Activated T-cell treated with anti-CD3 and anti-CD28 coated beads, Interleukin-2, amount 50 U/mL, for 24 hours (primary cell): ENCODE measurements around the gene MLF1.

ENCODE experiments used
- DNase-seq: peaks from one replicate; pipeline ENCODE4 v3.0.0-alpha.2; 2020
- H3K27ac Mint-ChIP-seq: 2 replicates; pipeline ENCODE4 v1.8.0; 2020; ENCODE audit warnings: mild to moderate bottlenecking, mixed read lengths
- H3K27me3 Mint-ChIP-seq: 2 replicates; pipeline ENCODE4 v1.8.0; 2020; ENCODE audit warnings: mixed read lengths
- H3K36me3 Mint-ChIP-seq: 2 replicates; pipeline ENCODE4 v1.8.0; 2020; ENCODE audit warnings: low read depth, mixed read lengths
- H3K4me1 Mint-ChIP-seq: 2 replicates; pipeline ENCODE4 v1.8.0; 2020; ENCODE audit warnings: low read depth, mixed read lengths
- H3K4me3 Mint-ChIP-seq: 2 replicates; pipeline ENCODE4 v1.8.0; 2020; ENCODE audit warnings: mild to moderate bottlenecking, moderate library complexity, mixed read lengths
- H3K9me3 Mint-ChIP-seq: 2 replicates; pipeline ENCODE4 v1.8.0; 2020; ENCODE audit warnings: mixed read lengths

MLF1 gene

GRCh38 chr3:158563076-158563475 lies 7.9 kb upstream of the MLF1 start:
- Mint-ChIP-seq H3K27me3 (peaks cover 33% of the 10 kb centered on the region), H3K4me1 (peaks cover 1% of the 10 kb centered on the region), H3K4me3 (no peak overlapping the region), H3K27ac (no peak overlapping the region), H3K9me3 (peaks cover 4% of the 10 kb centered on the region), H3K36me3 (no peaks in the 10 kb centered on the region)
- DNase-seq = no peak

DNA sequence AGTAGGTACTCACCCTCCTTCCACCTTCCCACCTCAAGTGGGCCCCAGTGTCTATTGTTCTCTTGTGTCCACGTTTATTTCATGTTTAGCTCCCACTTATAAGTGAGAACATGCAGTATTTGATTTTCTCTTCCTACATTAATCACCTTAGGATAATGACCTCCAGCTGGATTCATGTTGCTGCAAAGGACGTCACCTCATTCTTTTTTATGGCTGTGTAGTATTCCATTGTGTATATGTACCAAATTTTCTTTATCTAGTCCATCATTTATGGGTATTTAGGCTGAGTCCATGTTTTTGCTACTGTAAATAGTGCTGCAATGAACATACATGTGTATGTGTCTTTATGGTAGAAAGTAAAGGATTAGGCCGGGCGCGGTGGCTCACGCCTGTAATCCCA lies 5.9 kb upstream of the MLF1 start:
- H3K4me1 Mint-ChIP-seq = no peaks in the 10 kb centered on the region
- H3K27me3 Mint-ChIP-seq = peaks cover 42% of the 10 kb centered on the region
- no peak overlapping the region for H3K4me3 Mint-ChIP-seq

DNA sequence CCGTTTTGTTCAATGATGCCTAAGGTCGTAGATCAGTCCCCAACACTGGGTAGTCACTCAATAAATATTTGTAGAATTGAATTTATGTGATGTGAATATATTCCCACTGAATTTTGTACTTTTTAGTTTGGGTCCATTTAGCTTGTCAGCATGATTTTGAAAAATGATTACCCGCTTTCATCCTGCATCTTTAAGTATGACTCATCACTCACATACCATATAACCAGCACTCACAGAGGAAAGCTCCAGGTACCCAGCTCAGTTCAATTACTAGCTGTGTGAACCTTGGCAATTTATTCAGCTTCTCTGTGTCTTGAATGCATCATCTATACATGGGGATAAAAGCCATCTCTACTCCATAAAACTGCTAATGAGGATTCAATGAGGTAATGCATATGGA lies 2.2 kb upstream of the MLF1 start:
- no peaks in the 10 kb centered on the region for H3K36me3 Mint-ChIP-seq
- H3K27me3 Mint-ChIP-seq = peaks cover 54% of the 10 kb centered on the region
- H3K4me3 Mint-ChIP-seq = no peak overlapping the region
- peaks cover 4% of the 10 kb centered on the region for H3K9me3 Mint-ChIP-seq
- DNase-seq = no peak
- peaks cover 12% of the 10 kb centered on the region for H3K4me1 Mint-ChIP-seq
- H3K27ac Mint-ChIP-seq = no peak overlapping the region

More for the DNA sequence above, 5.9 kb upstream of the MLF1 start:
- H3K9me3 Mint-ChIP-seq = peaks cover 4% of the 10 kb centered on the region
- DNase-seq = no peak
- no peak overlapping the region for H3K27ac Mint-ChIP-seq
- H3K36me3 Mint-ChIP-seq = no peaks in the 10 kb centered on the region

GRCh38 chr3:158569794-158570193 lies 1.2 kb upstream of the MLF1 start:
- peaks cover 12% of the 10 kb centered on the region for H3K4me1 Mint-ChIP-seq
- no peak for DNase-seq
- peaks cover 4% of the 10 kb centered on the region for H3K9me3 Mint-ChIP-seq
- no peak overlapping the region for H3K4me3 Mint-ChIP-seq
- no peaks in the 10 kb centered on the region for H3K36me3 Mint-ChIP-seq
- H3K27me3 Mint-ChIP-seq = peaks cover 54% of the 10 kb centered on the region
- no peak overlapping the region for H3K27ac Mint-ChIP-seq

DNA sequence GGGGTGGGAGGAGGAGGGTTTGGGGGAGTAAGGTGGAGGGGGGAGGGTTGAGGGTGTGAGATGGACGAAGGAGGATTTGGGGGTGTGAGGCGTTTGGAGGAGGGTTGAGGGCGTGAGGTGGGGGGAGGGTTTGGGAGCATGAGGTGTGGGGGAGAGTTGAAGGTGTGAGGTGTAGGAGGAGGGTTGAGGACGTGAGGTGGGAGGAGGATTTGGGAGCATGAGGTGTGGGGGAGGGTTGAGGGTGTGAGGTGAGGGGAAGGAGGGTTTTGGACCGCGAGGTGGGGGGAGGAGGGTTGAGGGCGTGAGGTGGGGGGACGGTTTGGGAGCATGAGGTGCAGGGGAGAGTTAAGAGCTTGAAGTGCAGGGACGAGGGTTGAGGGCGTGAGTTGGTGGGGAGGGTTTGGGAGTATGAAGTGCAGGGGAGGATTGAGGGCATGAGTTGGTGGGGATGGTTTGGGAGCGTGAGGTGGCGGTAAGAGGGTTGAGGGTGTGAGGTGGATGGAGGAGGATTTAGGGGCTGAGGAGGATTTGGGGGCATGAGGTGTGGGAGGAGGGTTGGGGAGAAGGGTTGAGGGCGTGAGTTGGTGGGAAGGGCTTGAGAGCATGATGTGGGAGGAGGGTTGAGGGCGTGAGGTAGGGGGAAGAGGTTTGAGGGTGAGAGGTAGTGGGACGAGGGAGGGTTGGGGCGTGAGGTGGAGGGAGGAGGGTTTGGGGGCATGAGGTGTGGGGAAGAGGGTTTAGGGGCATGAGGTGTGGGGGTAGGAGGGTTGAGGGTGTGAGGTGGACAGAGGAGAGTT lies 1.2 kb downstream of the MLF1 start:
- Mint-ChIP-seq H3K9me3 (no peaks in the 10 kb centered on the region), H3K27me3 (peaks cover 47% of the 10 kb centered on the region), H3K27ac (no peak overlapping the region), H3K4me3 (no peak overlapping the region), H3K36me3 (no peaks in the 10 kb centered on the region), H3K4me1 (peaks cover 12% of the 10 kb centered on the region)
- no peak for DNase-seq

DNA sequence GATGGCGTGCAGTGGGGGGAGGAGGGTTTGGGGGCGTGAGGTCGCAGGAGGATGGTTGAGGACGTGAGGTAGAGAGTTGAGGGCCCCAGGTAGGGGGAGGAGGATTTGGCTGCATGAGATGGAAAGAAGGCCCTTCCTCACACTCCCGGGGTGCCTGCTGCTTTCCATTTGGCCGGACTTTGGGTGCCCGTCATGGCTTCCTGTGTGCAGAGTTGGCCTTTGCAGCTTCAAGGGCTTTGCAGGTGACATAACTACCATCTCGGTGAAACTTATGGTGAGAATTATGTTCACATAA lies 1.7 kb downstream of the MLF1 start:
- H3K27ac Mint-ChIP-seq = no peak overlapping the region
- peaks cover 12% of the 10 kb centered on the region for H3K4me1 Mint-ChIP-seq
- H3K36me3 Mint-ChIP-seq = no peaks in the 10 kb centered on the region
- H3K27me3 Mint-ChIP-seq = peaks cover 42% of the 10 kb centered on the region
- no peak for DNase-seq
- H3K9me3 Mint-ChIP-seq = no peaks in the 10 kb centered on the region
- no peak overlapping the region for H3K4me3 Mint-ChIP-seq

DNA sequence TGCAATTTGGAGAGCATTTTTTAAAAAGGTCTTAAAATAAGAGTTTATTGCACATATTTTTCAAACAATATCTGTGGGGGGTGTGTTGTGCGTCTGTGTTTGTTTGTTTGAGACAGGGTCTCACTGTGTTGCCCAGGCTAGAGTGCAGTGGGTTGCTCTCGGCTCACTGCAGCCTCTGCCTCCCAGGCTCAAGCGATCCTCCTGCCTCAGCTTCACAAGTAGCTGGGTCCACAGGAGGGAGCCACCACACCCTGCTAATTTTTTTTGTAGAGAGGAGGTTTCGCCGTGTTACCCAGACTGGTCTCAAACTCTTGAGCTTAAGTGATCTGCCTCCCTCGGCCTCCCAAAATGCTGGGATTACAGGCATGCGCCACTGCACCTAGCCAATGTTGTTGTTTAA lies 2.7 kb downstream of the MLF1 start:
- Mint-ChIP-seq H3K27ac (no peak overlapping the region), H3K9me3 (no peaks in the 10 kb centered on the region), H3K4me1 (peaks cover 12% of the 10 kb centered on the region), H3K27me3 (peaks cover 37% of the 10 kb centered on the region), H3K4me3 (no peak overlapping the region), H3K36me3 (no peaks in the 10 kb centered on the region)
- no peak for DNase-seq

DNA sequence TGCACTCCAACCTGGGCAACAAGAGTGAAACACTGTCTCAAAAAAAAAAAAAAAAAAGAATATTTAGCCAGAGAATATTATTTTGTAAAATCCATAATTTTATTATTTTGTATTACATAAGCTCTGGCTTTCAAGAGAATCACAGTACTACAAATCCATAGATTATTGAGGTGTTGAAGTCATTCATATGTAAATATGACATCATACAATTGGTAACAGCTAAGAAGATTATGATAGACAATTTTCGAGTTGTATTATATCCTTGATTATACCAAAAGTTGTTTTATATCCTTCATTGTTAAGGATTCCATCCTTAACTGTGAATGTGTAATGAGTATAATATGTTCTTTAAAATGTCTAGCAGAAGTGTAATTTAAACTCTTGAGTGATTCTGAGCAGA lies 3.7 kb downstream of the MLF1 start:
- DNase-seq = no peak
- Mint-ChIP-seq H3K4me1 (peaks cover 12% of the 10 kb centered on the region), H3K27me3 (peaks cover 29% of the 10 kb centered on the region), H3K9me3 (no peaks in the 10 kb centered on the region), H3K4me3 (no peak overlapping the region), H3K36me3 (no peaks in the 10 kb centered on the region), H3K27ac (no peak overlapping the region)

GRCh38 chr3:158590223-158590622 lies 19.2 kb downstream of the MLF1 start:
- DNase-seq = no peak
- H3K4me3 Mint-ChIP-seq = no peak overlapping the region
- H3K27ac Mint-ChIP-seq = no peak overlapping the region
- H3K27me3 Mint-ChIP-seq = peaks cover 10% of the 10 kb centered on the region
- H3K36me3 Mint-ChIP-seq = no peaks in the 10 kb centered on the region
- H3K4me1 Mint-ChIP-seq = no peaks in the 10 kb centered on the region
- no peaks in the 10 kb centered on the region for H3K9me3 Mint-ChIP-seq

- Mint-ChIP-seq H3K27me3 (no peaks in the 10 kb centered on the region), H3K36me3 (no peaks in the 10 kb centered on the region), H3K4me1 (no peaks in the 10 kb centered on the region), H3K4me3 (no peak overlapping the region), H3K27ac (no peak overlapping the region), H3K9me3 (no peaks in the 10 kb centered on the region)
- DNase-seq = no peak
Measured at GRCh38 chr3:158600787-158601186, 29.8 kb downstream of the MLF1 start.

DNA sequence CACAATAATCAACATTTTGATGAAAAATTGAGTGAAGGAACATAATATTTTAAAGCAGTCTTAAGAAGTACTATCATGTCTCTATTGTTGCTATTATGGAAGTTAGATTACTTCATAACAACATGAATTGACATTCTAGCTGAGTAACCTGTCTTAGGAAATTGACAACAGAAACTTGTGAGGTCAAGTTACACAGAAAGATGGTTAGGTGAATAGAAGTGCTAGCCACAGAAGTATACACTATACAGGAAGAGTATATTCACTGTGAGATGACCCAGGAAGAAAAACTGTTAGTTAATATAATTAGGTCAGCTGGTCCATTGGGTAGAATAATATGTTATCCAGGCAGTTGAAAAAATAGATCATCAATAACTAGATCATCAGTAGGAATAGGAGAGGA lies 31.2 kb downstream of the MLF1 start:
- no peak for DNase-seq
- no peak overlapping the region for H3K4me3 Mint-ChIP-seq
- H3K27me3 Mint-ChIP-seq = no peaks in the 10 kb centered on the region
- no peaks in the 10 kb centered on the region for H3K36me3 Mint-ChIP-seq
- no peaks in the 10 kb centered on the region for H3K9me3 Mint-ChIP-seq
- no peak overlapping the region for H3K27ac Mint-ChIP-seq
- H3K4me1 Mint-ChIP-seq = no peaks in the 10 kb centered on the region

- Mint-ChIP-seq H3K4me3 (no peak overlapping the region), H3K36me3 (no peaks in the 10 kb centered on the region), H3K27ac (no peak overlapping the region), H3K4me1 (no peaks in the 10 kb centered on the region), H3K27me3 (peaks cover 6% of the 10 kb centered on the region), H3K9me3 (peaks cover 9% of the 10 kb centered on the region)
- no peak for DNase-seq
Measured at GRCh38 chr3:158617982-158618875, 47.2 kb downstream of the MLF1 start.

DNA sequence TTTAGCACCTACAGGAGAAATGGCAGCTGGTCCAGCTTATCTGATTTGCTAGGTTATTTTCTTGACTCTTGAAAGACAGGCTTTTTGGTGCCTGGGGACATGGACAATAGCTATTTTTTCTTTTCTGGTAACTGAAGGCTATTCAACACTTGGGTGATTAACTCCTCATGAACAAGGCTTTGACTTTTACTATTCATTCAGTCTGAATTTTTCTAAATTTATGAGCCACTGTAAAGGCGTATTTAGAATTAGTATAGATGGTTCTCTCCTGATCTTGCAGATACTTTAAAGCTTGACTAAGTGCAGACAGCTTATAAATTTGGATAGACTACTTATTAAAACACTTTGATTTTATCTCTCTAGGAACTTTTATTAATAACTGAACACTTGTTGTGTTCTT lies 54.9 kb downstream of the MLF1 start:
- H3K4me3 Mint-ChIP-seq = no peak overlapping the region
- peaks cover 23% of the 10 kb centered on the region for H3K27me3 Mint-ChIP-seq
- no peak overlapping the region for H3K27ac Mint-ChIP-seq
- no peaks in the 10 kb centered on the region for H3K36me3 Mint-ChIP-seq
- DNase-seq = no peak
- no peaks in the 10 kb centered on the region for H3K4me1 Mint-ChIP-seq
- H3K9me3 Mint-ChIP-seq = peaks cover 5% of the 10 kb centered on the region

DNA sequence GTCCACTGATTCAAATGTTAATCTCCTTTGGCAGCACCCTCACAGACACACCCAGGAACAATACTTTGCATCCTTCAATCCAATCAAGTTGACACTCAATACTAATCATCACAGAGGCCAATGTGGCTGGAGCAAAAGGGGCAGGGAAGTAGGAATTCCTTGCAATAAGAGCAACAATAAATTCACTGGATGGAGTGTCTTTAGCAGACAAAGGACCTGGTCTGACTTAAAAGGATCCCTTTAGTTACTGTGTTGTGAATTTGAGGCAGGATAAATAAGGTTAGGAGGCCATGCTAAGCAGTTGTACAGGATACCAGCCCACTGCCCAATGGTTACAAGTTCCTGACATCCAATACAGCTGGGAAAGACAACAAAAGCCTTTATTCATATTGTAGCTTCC lies 61.0 kb downstream of the MLF1 start:
- Mint-ChIP-seq H3K4me3 (no peak overlapping the region), H3K36me3 (no peaks in the 10 kb centered on the region), H3K27me3 (peaks cover 33% of the 10 kb centered on the region), H3K27ac (no peak overlapping the region), H3K4me1 (no peaks in the 10 kb centered on the region), H3K9me3 (peaks cover 2% of the 10 kb centered on the region)
- DNase-seq = no peak

GRCh38 chr3:158640646-158641045 lies 69.7 kb downstream of the MLF1 start:
- H3K27me3 Mint-ChIP-seq = no peaks in the 10 kb centered on the region
- H3K9me3 Mint-ChIP-seq = peaks cover 2% of the 10 kb centered on the region
- no peak for DNase-seq
- peaks cover 11% of the 10 kb centered on the region for H3K36me3 Mint-ChIP-seq
- H3K4me3 Mint-ChIP-seq = no peak overlapping the region
- H3K27ac Mint-ChIP-seq = no peak overlapping the region
- H3K4me1 Mint-ChIP-seq = peaks cover 21% of the 10 kb centered on the region
